Type B pancreatic cell (in vitro differentiated cells): ENCODE measurements around the gene UPP2. TPM values are rescaled to one million over a fixed set of nuclear protein-coding genes. Genes with fewer than 3 reads are reported as not detected.

Source experiments
- DNase-seq: peaks from one replicate; pipeline ENCODE4 v3.0.0; 2021; ENCODE audit warnings: mixed read lengths; ENCODE audit not compliant: unreplicated experiment; ENCODE audit errors: extremely low spot score
- H3K27ac Mint-ChIP-seq: 2 replicates; pipeline ENCODE4 v1.8.0; 2021; ENCODE audit warnings: mild to moderate bottlenecking, mixed read lengths
- H3K27me3 Mint-ChIP-seq: 2 replicates; pipeline ENCODE4 v1.8.0; 2021; ENCODE audit warnings: mixed read lengths
- H3K36me3 Mint-ChIP-seq: 2 replicates; pipeline ENCODE4 v1.8.0; 2021; ENCODE audit warnings: mixed read lengths
- H3K4me1 Mint-ChIP-seq: one replicate; pipeline ENCODE4 v1.8.0; 2021; ENCODE audit warnings: mixed read lengths; ENCODE audit not compliant: unreplicated experiment
- H3K4me3 Mint-ChIP-seq: 2 replicates; pipeline ENCODE4 v1.8.0; 2021; ENCODE audit warnings: mild to moderate bottlenecking, mixed read lengths
- H3K9me3 Mint-ChIP-seq: 2 replicates; pipeline ENCODE4 v1.8.0; 2021; ENCODE audit warnings: mixed read lengths
- total RNA-seq: library from RNA; stranded (reverse); gene quantifications from 2 replicates; pipeline ENCODE4 v1.2.1, GENCODE V29; 2021; ENCODE audit warnings: low replicate concordance
- TF ChIP-seq, protein P1 (sequence below): fragments of 200-600 bp; sonication (generic); conservative IDR thresholded peaks from 2 replicates; pipeline ENCODE4 v1.5.0; 2021; ENCODE audit warnings: antibody characterized with exemption, mild to moderate bottlenecking

Gene UPP2
- total RNA-seq, 1 donor from 2014 or later, result not detected

DNA sequence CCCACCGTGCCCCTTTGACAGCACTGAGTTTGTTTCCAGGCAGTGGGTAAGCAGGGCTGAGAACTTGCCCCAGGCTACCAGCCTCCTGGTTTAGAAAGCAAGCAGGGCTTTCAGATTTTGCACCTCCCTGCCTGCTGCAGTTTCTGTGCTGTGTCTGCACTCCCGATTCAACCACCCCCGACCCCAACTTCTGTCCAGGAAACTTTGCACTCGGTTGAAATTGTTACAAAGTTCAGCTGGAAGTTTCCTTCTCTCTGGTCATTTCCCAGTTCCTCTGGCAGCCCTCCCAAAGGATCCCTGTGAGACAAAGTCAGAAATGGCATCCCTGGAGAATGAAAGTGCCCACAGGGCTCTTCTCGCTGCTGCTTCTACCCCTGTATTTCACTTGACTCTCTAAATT lies 12.4 kb upstream of the UPP2 start:
- no peak overlapping the region for H3K27ac Mint-ChIP-seq
- no peak for DNase-seq
- no peaks in the 10 kb centered on the region for H3K27me3 Mint-ChIP-seq
- H3K4me3 Mint-ChIP-seq, result no peak overlapping the region
- no peaks in the 10 kb centered on the region for H3K4me1 Mint-ChIP-seq
- no peaks in the 10 kb centered on the region for H3K36me3 Mint-ChIP-seq
- H3K9me3 Mint-ChIP-seq, result peaks cover 11% of the 10 kb centered on the region
- TF ChIP-seq, protein P1, sequence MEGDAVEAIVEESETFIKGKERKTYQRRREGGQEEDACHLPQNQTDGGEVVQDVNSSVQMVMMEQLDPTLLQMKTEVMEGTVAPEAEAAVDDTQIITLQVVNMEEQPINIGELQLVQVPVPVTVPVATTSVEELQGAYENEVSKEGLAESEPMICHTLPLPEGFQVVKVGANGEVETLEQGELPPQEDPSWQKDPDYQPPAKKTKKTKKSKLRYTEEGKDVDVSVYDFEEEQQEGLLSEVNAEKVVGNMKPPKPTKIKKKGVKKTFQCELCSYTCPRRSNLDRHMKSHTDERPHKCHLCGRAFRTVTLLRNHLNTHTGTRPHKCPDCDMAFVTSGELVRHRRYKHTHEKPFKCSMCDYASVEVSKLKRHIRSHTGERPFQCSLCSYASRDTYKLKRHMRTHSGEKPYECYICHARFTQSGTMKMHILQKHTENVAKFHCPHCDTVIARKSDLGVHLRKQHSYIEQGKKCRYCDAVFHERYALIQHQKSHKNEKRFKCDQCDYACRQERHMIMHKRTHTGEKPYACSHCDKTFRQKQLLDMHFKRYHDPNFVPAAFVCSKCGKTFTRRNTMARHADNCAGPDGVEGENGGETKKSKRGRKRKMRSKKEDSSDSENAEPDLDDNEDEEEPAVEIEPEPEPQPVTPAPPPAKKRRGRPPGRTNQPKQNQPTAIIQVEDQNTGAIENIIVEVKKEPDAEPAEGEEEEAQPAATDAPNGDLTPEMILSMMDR, result no peak

GRCh38 chr2:158091647-158092046 lies 10.0 kb upstream of the UPP2 start:
- no peak overlapping the region for H3K27ac Mint-ChIP-seq
- no peak for DNase-seq

GRCh38 chr2:158094487-158095092 lies 7.1 kb upstream of the UPP2 start:
- H3K36me3 Mint-ChIP-seq, result no peaks in the 10 kb centered on the region
- TF ChIP-seq, protein P1, result no peak
- H3K27ac Mint-ChIP-seq, result no peak overlapping the region
- no peak overlapping the region for H3K4me3 Mint-ChIP-seq
- no peak for DNase-seq
- H3K27me3 Mint-ChIP-seq, result no peaks in the 10 kb centered on the region
- H3K4me1 Mint-ChIP-seq, result peaks cover 8% of the 10 kb centered on the region
- no peaks in the 10 kb centered on the region for H3K9me3 Mint-ChIP-seq

More at GRCh38 chr2:158091647-158092046, 10.0 kb upstream of the UPP2 start:
- Mint-ChIP-seq H3K27me3 (no peaks in the 10 kb centered on the region), H3K9me3 (peaks cover 11% of the 10 kb centered on the region), H3K36me3 (no peaks in the 10 kb centered on the region), H3K4me3 (no peak overlapping the region), H3K4me1 (peaks cover 8% of the 10 kb centered on the region)
- TF ChIP-seq, protein P1, result no peak

DNA sequence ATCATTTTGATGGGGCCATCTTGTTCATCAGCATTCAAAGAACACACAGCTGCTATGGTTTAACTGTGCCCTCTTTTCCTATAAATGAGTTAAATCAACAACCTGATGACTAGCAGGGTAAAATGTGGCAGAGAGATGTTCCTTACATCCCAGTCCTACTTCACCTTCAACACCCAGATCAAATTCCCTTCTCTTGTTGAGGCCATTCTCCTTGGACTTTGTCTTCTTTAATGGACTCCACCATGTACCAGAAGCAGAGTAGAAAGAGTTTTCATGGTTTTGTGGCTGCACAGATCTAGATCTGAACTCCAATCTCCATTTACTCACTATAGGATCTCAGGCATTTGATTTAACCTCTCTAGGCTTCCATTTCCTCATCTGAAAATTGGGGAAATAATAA lies 6.4 kb upstream of the UPP2 start:
- H3K27me3 Mint-ChIP-seq, result no peaks in the 10 kb centered on the region
- DNase-seq, result no peak
- TF ChIP-seq, protein P1, result no peak
- peaks cover 8% of the 10 kb centered on the region for H3K4me1 Mint-ChIP-seq
- no peak overlapping the region for H3K27ac Mint-ChIP-seq
- no peaks in the 10 kb centered on the region for H3K36me3 Mint-ChIP-seq
- H3K9me3 Mint-ChIP-seq, result no peaks in the 10 kb centered on the region
- H3K4me3 Mint-ChIP-seq, result no peak overlapping the region

GRCh38 chr2:158095912-158096311 lies 5.8 kb upstream of the UPP2 start:
- H3K9me3 Mint-ChIP-seq, result no peaks in the 10 kb centered on the region
- H3K27me3 Mint-ChIP-seq, result no peaks in the 10 kb centered on the region
- DNase-seq, result no peak
- peaks cover 8% of the 10 kb centered on the region for H3K4me1 Mint-ChIP-seq
- no peak overlapping the region for H3K4me3 Mint-ChIP-seq
- TF ChIP-seq, protein P1, result no peak
- no peak overlapping the region for H3K27ac Mint-ChIP-seq
- H3K36me3 Mint-ChIP-seq, result no peaks in the 10 kb centered on the region
